HepG2 (cell line): Measurements from ENCODE around the gene GMPPA. TPM values are rescaled to one million over a fixed set of nuclear protein-coding genes. Genes with fewer than 3 reads are reported as not detected.

ENCODE experiments used
- HES4 ChIP-seq: sonication (generic); formaldehyde crosslinking; IDR thresholded peaks from 2 replicates; pipeline ENCODE4 v1.9.0; 2021; ENCODE audit warnings: mild to moderate bottlenecking, missing genetic modification reagents, borderline replicate concordance
- HHEX ChIP-seq: IDR thresholded peaks from 2 replicates; pipeline ENCODE4 v1.6.1; 2016; ENCODE audit warnings: control low read depth
- HOXA7 ChIP-seq: sonication (generic); formaldehyde crosslinking; IDR thresholded peaks from 2 replicates; pipeline ENCODE4 v1.8.1; 2022; ENCODE audit warnings: mild to moderate bottlenecking, missing genetic modification reagents, moderate library complexity
- MEIS1 ChIP-seq: sonication (generic); formaldehyde crosslinking; IDR thresholded peaks from 2 replicates; pipeline ENCODE4 v1.9.0; 2021; ENCODE audit warnings: mild to moderate bottlenecking, missing genetic modification reagents, moderate library complexity, borderline replicate concordance
- POLR2G ChIP-seq: fragments of 200-400 bp; formaldehyde crosslinking; IDR thresholded peaks from 2 replicates; pipeline ENCODE4 v1.6.1; 2018; ENCODE audit warnings: mild to moderate bottlenecking, low read depth, low read length, moderate library complexity
- SIN3B ChIP-seq: fragments of 150-350 bp; IDR thresholded peaks from 2 replicates; pipeline ENCODE4 v1.6.1; 2014; ENCODE audit warnings: low read length
- SMC3 ChIP-seq: IDR thresholded peaks from 2 replicates; pipeline ENCODE4 v1.6.1; 2011; ENCODE audit warnings: low read length, improper control_type of control experiment
- THYN1 ChIP-seq: sonication (generic); formaldehyde crosslinking; IDR thresholded peaks from 2 replicates; pipeline ENCODE4 v1.8.1; 2023; ENCODE audit warnings: low read depth, mild to moderate bottlenecking, moderate library complexity, missing genetic modification reagents, borderline replicate concordance
- YEATS4 ChIP-seq: sonication (generic); formaldehyde crosslinking; IDR thresholded peaks from 2 replicates; pipeline ENCODE4 v1.4.0; 2020; ENCODE audit warnings: missing genetic modification reagents, borderline replicate concordance
- polyA plus RNA-seq, 8 experiments: library from polyadenylated mRNA; depleted of rRNA in 3 of 8; stranded (reverse) in 7 of 8; unstranded in 1 of 8; fragments of >200 nt; fragmentation: Illumina TruSeq in 4 of 8; extraction: Trizol in 4 of 8; gene quantifications; 2 replicates each; pipeline versions ENCODE4 v1.2.1 to v1.2.3, GENCODE V29; 2011 to 2016; ENCODE audit warnings: low read depth in 4 of 8, missing spikeins in 1 of 8, mixed read lengths in 1 of 8; ENCODE audit not compliant: insufficient read depth in 1 of 8
- total RNA-seq, 5 experiments: library from RNA; depleted of rRNA; stranded (reverse); fragments of >200 nt; fragmentation: Illumina TruSeq; extraction: Trizol; gene quantifications; 2 replicates each; pipeline ENCODE4 v1.2.3, GENCODE V29; 2016; ENCODE audit warnings: low read depth in 1 of 5
- TF ChIP-seq, protein P1 (sequence below): sonication (generic); formaldehyde crosslinking; IDR thresholded peaks from 2 replicates; pipeline ENCODE4 v1.4.0; 2020; ENCODE audit warnings: missing genetic modification reagents, borderline replicate concordance
- TF ChIP-seq, protein P2 (sequence below): sonication (generic); formaldehyde crosslinking; conservative IDR thresholded peaks from 2 replicates; pipeline ENCODE4 v1.4.0; 2020; ENCODE audit warnings: mild to moderate bottlenecking, missing genetic modification reagents, moderate library complexity
- TF ChIP-seq, protein P3 (sequence below): sonication (generic); formaldehyde crosslinking; IDR thresholded peaks from 2 replicates; pipeline ENCODE4 v1.5.0; 2020; ENCODE audit warnings: mild to moderate bottlenecking, missing genetic modification reagents
- TF ChIP-seq, protein P4 (sequence below): sonication (generic); formaldehyde crosslinking; IDR thresholded peaks from 2 replicates; pipeline ENCODE4 v1.8.1; 2023; ENCODE audit warnings: mild to moderate bottlenecking, missing genetic modification reagents
- TF ChIP-seq, protein P5 (sequence below): sonication (generic); formaldehyde crosslinking; IDR thresholded peaks from 2 replicates; pipeline ENCODE4 v1.8.0; 2022; ENCODE audit warnings: missing genetic modification reagents, mild to moderate bottlenecking, moderate library complexity, borderline replicate concordance

Gene GMPPA
- total and polyA plus RNA-seq, 2 of the 13 experiments (the other 11 are each of a cell fraction or from before 2014, with no cell fraction given), result 81.1 to 106 TPM

DNA sequence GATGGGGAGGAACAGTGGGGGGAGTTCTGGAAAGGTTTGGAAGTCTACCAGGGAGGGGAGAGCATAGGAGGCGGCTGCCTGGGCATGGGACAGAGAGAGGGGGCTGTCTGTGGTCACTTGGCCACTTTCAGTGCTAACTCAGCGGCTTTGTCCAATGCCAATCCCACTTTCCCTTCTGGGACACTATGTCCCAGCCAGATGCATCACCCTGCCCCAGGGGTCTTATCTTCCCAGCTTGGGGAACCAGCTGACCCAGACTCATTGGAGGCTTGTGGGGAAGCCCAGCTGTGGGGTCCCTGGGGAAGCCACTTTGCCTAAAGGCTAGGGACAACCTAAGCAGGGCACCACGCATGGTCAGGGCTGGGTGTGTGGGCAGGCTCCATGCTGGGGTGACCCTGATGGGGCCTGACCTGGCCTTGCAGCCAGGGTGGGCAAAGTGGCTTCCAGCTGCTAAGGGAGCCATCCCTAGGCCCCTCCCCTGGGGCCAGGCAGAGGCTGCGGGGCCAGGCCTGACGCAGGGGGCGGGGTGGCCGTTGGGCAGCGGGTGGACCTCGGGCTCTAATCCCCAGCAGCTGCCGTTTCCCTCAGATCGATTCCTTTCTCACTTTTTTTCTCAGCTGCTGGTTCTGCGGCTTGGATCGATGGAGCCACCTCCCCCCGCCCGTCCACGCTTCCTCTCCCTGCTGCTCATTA lies 14.0 kb downstream of the GMPPA start (continued):
- TF ChIP-seq, protein P1, sequence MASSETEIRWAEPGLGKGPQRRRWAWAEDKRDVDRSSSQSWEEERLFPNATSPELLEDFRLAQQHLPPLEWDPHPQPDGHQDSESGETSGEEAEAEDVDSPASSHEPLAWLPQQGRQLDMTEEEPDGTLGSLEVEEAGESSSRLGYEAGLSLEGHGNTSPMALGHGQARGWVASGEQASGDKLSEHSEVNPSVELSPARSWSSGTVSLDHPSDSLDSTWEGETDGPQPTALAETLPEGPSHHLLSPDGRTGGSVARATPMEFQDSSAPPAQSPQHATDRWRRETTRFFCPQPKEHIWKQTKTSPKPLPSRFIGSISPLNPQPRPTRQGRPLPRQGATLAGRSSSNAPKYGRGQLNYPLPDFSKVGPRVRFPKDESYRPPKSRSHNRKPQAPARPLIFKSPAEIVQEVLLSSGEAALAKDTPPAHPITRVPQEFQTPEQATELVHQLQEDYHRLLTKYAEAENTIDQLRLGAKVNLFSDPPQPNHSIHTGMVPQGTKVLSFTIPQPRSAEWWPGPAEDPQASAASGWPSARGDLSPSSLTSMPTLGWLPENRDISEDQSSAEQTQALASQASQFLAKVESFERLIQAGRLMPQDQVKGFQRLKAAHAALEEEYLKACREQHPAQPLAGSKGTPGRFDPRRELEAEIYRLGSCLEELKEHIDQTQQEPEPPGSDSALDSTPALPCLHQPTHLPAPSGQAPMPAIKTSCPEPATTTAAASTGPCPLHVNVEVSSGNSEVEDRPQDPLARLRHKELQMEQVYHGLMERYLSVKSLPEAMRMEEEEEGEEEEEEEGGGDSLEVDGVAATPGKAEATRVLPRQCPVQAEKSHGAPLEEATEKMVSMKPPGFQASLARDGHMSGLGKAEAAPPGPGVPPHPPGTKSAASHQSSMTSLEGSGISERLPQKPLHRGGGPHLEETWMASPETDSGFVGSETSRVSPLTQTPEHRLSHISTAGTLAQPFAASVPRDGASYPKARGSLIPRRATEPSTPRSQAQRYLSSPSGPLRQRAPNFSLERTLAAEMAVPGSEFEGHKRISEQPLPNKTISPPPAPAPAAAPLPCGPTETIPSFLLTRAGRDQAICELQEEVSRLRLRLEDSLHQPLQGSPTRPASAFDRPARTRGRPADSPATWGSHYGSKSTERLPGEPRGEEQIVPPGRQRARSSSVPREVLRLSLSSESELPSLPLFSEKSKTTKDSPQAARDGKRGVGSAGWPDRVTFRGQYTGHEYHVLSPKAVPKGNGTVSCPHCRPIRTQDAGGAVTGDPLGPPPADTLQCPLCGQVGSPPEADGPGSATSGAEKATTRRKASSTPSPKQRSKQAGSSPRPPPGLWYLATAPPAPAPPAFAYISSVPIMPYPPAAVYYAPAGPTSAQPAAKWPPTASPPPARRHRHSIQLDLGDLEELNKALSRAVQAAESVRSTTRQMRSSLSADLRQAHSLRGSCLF, result no peak
- TF ChIP-seq HOXA7, result no peak
- TF ChIP-seq HHEX (CRISPR knock-in tag), result no peak
- TF ChIP-seq, protein P2, sequence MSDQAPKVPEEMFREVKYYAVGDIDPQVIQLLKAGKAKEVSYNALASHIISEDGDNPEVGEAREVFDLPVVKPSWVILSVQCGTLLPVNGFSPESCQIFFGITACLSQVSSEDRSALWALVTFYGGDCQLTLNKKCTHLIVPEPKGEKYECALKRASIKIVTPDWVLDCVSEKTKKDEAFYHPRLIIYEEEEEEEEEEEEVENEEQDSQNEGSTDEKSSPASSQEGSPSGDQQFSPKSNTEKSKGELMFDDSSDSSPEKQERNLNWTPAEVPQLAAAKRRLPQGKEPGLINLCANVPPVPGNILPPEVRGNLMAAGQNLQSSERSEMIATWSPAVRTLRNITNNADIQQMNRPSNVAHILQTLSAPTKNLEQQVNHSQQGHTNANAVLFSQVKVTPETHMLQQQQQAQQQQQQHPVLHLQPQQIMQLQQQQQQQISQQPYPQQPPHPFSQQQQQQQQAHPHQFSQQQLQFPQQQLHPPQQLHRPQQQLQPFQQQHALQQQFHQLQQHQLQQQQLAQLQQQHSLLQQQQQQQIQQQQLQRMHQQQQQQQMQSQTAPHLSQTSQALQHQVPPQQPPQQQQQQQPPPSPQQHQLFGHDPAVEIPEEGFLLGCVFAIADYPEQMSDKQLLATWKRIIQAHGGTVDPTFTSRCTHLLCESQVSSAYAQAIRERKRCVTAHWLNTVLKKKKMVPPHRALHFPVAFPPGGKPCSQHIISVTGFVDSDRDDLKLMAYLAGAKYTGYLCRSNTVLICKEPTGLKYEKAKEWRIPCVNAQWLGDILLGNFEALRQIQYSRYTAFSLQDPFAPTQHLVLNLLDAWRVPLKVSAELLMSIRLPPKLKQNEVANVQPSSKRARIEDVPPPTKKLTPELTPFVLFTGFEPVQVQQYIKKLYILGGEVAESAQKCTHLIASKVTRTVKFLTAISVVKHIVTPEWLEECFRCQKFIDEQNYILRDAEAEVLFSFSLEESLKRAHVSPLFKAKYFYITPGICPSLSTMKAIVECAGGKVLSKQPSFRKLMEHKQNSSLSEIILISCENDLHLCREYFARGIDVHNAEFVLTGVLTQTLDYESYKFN (CRISPR knock-in tag), result peak; percentile 77
- no peak for TF ChIP-seq YEATS4 (CRISPR knock-in tag)
- TF ChIP-seq THYN1, result no peak
- TF ChIP-seq MEIS1 (CRISPR knock-in tag), result no peak
- TF ChIP-seq SMC3, result no peak
- TF ChIP-seq, protein P3, sequence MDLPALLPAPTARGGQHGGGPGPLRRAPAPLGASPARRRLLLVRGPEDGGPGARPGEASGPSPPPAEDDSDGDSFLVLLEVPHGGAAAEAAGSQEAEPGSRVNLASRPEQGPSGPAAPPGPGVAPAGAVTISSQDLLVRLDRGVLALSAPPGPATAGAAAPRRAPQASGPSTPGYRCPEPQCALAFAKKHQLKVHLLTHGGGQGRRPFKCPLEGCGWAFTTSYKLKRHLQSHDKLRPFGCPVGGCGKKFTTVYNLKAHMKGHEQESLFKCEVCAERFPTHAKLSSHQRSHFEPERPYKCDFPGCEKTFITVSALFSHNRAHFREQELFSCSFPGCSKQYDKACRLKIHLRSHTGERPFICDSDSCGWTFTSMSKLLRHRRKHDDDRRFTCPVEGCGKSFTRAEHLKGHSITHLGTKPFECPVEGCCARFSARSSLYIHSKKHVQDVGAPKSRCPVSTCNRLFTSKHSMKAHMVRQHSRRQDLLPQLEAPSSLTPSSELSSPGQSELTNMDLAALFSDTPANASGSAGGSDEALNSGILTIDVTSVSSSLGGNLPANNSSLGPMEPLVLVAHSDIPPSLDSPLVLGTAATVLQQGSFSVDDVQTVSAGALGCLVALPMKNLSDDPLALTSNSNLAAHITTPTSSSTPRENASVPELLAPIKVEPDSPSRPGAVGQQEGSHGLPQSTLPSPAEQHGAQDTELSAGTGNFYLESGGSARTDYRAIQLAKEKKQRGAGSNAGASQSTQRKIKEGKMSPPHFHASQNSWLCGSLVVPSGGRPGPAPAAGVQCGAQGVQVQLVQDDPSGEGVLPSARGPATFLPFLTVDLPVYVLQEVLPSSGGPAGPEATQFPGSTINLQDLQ, result no peak
- no peak for TF ChIP-seq POLR2G
- TF ChIP-seq, protein P4, sequence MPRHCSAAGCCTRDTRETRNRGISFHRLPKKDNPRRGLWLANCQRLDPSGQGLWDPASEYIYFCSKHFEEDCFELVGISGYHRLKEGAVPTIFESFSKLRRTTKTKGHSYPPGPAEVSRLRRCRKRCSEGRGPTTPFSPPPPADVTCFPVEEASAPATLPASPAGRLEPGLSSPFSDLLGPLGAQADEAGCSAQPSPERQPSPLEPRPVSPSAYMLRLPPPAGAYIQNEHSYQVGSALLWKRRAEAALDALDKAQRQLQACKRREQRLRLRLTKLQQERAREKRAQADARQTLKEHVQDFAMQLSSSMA (CRISPR knock-in tag), result no peak
- TF ChIP-seq HES4 (CRISPR knock-in tag), result no peak
- TF ChIP-seq SIN3B, result no peak
- TF ChIP-seq, protein P5, sequence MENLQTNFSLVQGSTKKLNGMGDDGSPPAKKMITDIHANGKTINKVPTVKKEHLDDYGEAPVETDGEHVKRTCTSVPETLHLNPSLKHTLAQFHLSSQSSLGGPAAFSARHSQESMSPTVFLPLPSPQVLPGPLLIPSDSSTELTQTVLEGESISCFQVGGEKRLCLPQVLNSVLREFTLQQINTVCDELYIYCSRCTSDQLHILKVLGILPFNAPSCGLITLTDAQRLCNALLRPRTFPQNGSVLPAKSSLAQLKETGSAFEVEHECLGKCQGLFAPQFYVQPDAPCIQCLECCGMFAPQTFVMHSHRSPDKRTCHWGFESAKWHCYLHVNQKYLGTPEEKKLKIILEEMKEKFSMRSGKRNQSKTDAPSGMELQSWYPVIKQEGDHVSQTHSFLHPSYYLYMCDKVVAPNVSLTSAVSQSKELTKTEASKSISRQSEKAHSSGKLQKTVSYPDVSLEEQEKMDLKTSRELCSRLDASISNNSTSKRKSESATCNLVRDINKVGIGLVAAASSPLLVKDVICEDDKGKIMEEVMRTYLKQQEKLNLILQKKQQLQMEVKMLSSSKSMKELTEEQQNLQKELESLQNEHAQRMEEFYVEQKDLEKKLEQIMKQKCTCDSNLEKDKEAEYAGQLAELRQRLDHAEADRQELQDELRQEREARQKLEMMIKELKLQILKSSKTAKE (CRISPR knock-in tag), result no peak
